Right cardiac atrium (tissue), 5 donors: ENCODE measurements around the gene KRTAP15-1. TPM values are rescaled to one million over a fixed set of nuclear protein-coding genes. Genes with fewer than 3 reads are reported as not detected.
A peak's percentile ranks its signal among the peaks of the same experiment; 100 is the strongest.

Experiments used
- ATAC-seq, 2 donors: fragments of 200-7000 bp; cut with Tn5 transposase; one replicate each; pipeline versions ENCODE4 v1.8.0 to v1.9.1; 2020; ENCODE audit warnings: moderate library complexity in 2 of 2, mild to moderate bottlenecking in 1 of 2
- DNase-seq, 3 donors: peaks; one replicate each; pipeline ENCODE4 v3.0.0-alpha.2; 2020
- H3K27ac ChIP-seq: one replicate; pipeline ENCODE4 v1.5.1; 2013; ENCODE audit warnings: mild to moderate bottlenecking, low read length, control low read depth, moderate library complexity
- H3K27me3 ChIP-seq: one replicate; pipeline ENCODE4 v1.6.1; 2013; ENCODE audit not compliant: control insufficient read depth, insufficient read depth
- H3K4me1 ChIP-seq: one replicate; pipeline ENCODE4 v1.6.1; 2013; ENCODE audit warnings: low read length; ENCODE audit not compliant: control insufficient read depth, insufficient read depth
- H3K4me3 ChIP-seq: one replicate; pipeline ENCODE4 v1.5.1; 2013; ENCODE audit warnings: low read length, control low read depth
- H3K9me3 ChIP-seq: one replicate; pipeline ENCODE4 v1.6.1; 2013; ENCODE audit warnings: low read length; ENCODE audit not compliant: control insufficient read depth
- WGBS: extraction: QIAGEN DNeasy Blood & Tissue Kit; methylation state at CpG from one replicate; pipeline ENCODE4 v1.1.7; 2013; 5-methylcytosine and 5-hydroxymethylcytosine counted together
- intact Hi-C, 4 donors: fragments of 100-400 bp; cut with DNase I; formaldehyde crosslinking; loops; one replicate each; pipeline versions ENCODE4 v1.11.0 to v1.14.0; 2022 to 2023
- polyA plus RNA-seq: library from polyadenylated mRNA; stranded (reverse); fragments of 200-250 nt; gene quantifications from one replicate; pipeline ENCODE4 v1.2.3, GENCODE V29; 2013
- total RNA-seq, 4 donors: library from RNA; stranded (reverse); fragmentation: NEBNext Ultra II Directional; extraction: Animal tissue kit (Norgen Biotek cat#: 25700); gene quantifications; one replicate each; pipeline ENCODE4 v1.2.1, GENCODE V29; 2021
- donor health status: healthy with polysubstance abuse.
- donor health status: DM: no; HTN: yes; CAD: no.
- donor health status: DM: no; HTN: no; CAD: no.
- donor health status: DM: no; HTN: yes; CAD: no; lungs with severe emphysema.
- donor health status: DM: yes; HTN: yes; CAD: no.

KRTAP15-1 gene
- total and polyA plus RNA-seq, 5 donors = not detected

GRCh38 chr21:30443226-30443625 is 3.2 kb downstream of the KRTAP15-1 start:
- H3K27me3 ChIP-seq = no peaks in the 10 kb centered on the region
- no peaks in the 10 kb centered on the region for H3K9me3 ChIP-seq
- DNase-seq (no peak), ATAC-seq (no peak)
- H3K4me1 ChIP-seq = no peaks in the 10 kb centered on the region
- no peak overlapping the region for H3K4me3 ChIP-seq
- intact Hi-C loops = loop anchor here in 2 of 4 donors (5.0 to 10.0 kb wide), 2 partner anchors 289 to 642 kb away; no protein-coding TSS in a partner anchor
- H3K27ac ChIP-seq = no peak overlapping the region

GRCh38 chr21:30444204-30444603 is 4.1 kb downstream of the KRTAP15-1 start:
- Histone ChIP-seq H3K27ac (no peak overlapping the region), H3K27me3 (no peaks in the 10 kb centered on the region), H3K4me3 (no peak overlapping the region), H3K9me3 (no peaks in the 10 kb centered on the region), H3K4me1 (no peaks in the 10 kb centered on the region)
- DNase-seq (no peak), ATAC-seq (peak; percentile 44 to 65)
- 48% methylated on average over 1 of the region's 1 CpG for WGBS
- intact Hi-C loops = loop anchor here in 3 of 4 donors (2.0 to 10.0 kb wide), 3 partner anchors 288 to 641 kb away; no protein-coding TSS in a partner anchor

- no peaks in the 10 kb centered on the region for H3K4me1 ChIP-seq
- H3K27me3 ChIP-seq = no peaks in the 10 kb centered on the region
- 50% methylated on average over 4 of the region's 4 CpGs for WGBS
- no peak overlapping the region for H3K27ac ChIP-seq
- intact Hi-C loops = loop anchor here in 1 of 4 donors (5.0 to 10.0 kb wide), 2 partner anchors 285 to 638 kb away; no protein-coding TSS in a partner anchor
- no peaks in the 10 kb centered on the region for H3K9me3 ChIP-seq
- DNase-seq (no peak), ATAC-seq (no peak)
- no peak overlapping the region for H3K4me3 ChIP-seq
Observed at GRCh38 chr21:30447056-30447455, 7.0 kb downstream of the KRTAP15-1 start.

GRCh38 chr21:30448514-30448913 is 8.4 kb downstream of the KRTAP15-1 start:
- Histone ChIP-seq H3K27me3 (no peaks in the 10 kb centered on the region), H3K9me3 (no peaks in the 10 kb centered on the region), H3K27ac (no peak overlapping the region), H3K4me3 (no peak overlapping the region), H3K4me1 (no peaks in the 10 kb centered on the region)
- 84% methylated on average over 3 of the region's 3 CpGs for whole genome bisulfite sequencing
- no peak for DNase-seq
- intact Hi-C loops = loop anchor here in 1 of 4 donors (5.0 to 10.0 kb wide), 2 partner anchors 284 to 636 kb away; no protein-coding TSS in a partner anchor
- no peak for ATAC-seq

GRCh38 chr21:30463713-30464112 is 23.6 kb downstream of the KRTAP15-1 start:
- 56% methylated on average over 3 of the region's 3 CpGs for WGBS
- no peaks in the 10 kb centered on the region for H3K4me1 ChIP-seq
- H3K27me3 ChIP-seq = no peaks in the 10 kb centered on the region
- H3K9me3 ChIP-seq = no peaks in the 10 kb centered on the region
- intact Hi-C loops = no loop called here
- H3K27ac ChIP-seq = no peak overlapping the region
- no peak overlapping the region for H3K4me3 ChIP-seq
- no peak for ATAC-seq
- DNase-seq = no peak

GRCh38 chr21:30468900-30469714 is 29.0 kb downstream of the KRTAP15-1 start:
- Histone ChIP-seq H3K4me1 (no peaks in the 10 kb centered on the region), H3K9me3 (no peaks in the 10 kb centered on the region), H3K4me3 (no peak overlapping the region), H3K27me3 (no peaks in the 10 kb centered on the region), H3K27ac (no peak overlapping the region)
- ATAC-seq (no peak), DNase-seq (no peak)
- intact Hi-C loops = no loop called here
- 75% methylated on average over 6 of the region's 6 CpGs for WGBS

- Histone ChIP-seq H3K9me3 (no peaks in the 10 kb centered on the region), H3K4me3 (no peak overlapping the region), H3K27ac (no peak overlapping the region), H3K27me3 (no peaks in the 10 kb centered on the region), H3K4me1 (no peaks in the 10 kb centered on the region)
- no peak for DNase-seq
- intact Hi-C loops = no loop called here
- ATAC-seq = no peak
- 26% methylated on average over 3 of the region's 3 CpGs for WGBS
Observed at GRCh38 chr21:30478004-30478403, 37.9 kb downstream of the KRTAP15-1 start.

- intact Hi-C loops = no loop called here
- no peak for DNase-seq
- Histone ChIP-seq H3K27me3 (no peaks in the 10 kb centered on the region), H3K27ac (peak overlapping the region; percentile 42), H3K4me3 (no peak overlapping the region), H3K9me3 (no peaks in the 10 kb centered on the region), H3K4me1 (no peaks in the 10 kb centered on the region)
- ATAC-seq = peak in 1 of 2 donors; percentile 62
- WGBS = 34% methylated on average over 4 of the region's 4 CpGs
Observed at GRCh38 chr21:30479259-30479658, 39.2 kb downstream of the KRTAP15-1 start.

- ATAC-seq = no peak
- WGBS = 86% methylated on average over 7 of the region's 7 CpGs
- intact Hi-C loops = no loop called here
Observed at GRCh38 chr21:30480145-30480544, 40.1 kb downstream of the KRTAP15-1 start, which contains the start of gene KRTAP19-1. Gene KRTAP19-1, minus strand, starts transcription at chr21:30480367. Its CDS starts 50 bp downstream, at chr21:30480317.

GRCh38 chr21:30482130-30482529 is 42.1 kb downstream of the KRTAP15-1 start:
- no peak overlapping the region for H3K4me3 ChIP-seq
- DNase-seq = no peak
- peak; percentile 31 to 61 for ATAC-seq
- H3K27me3 ChIP-seq = no peaks in the 10 kb centered on the region
- intact Hi-C loops = no loop called here
- no peaks in the 10 kb centered on the region for H3K4me1 ChIP-seq
- WGBS = 43% methylated on average over 2 of the region's 2 CpGs
- no peaks in the 10 kb centered on the region for H3K9me3 ChIP-seq
- no peak overlapping the region for H3K27ac ChIP-seq

More at GRCh38 chr21:30480145-30480544, 40.1 kb downstream of the KRTAP15-1 start, which contains the start of gene KRTAP19-1:
- H3K9me3 ChIP-seq = no peaks in the 10 kb centered on the region
- no peak for DNase-seq
- H3K27me3 ChIP-seq = no peaks in the 10 kb centered on the region
- no peak within 1 kb of the TSS for H3K4me3 ChIP-seq
- H3K27ac ChIP-seq = peak within 1 kb of the TSS; percentile 42
- H3K4me1 ChIP-seq = no peaks in the 10 kb centered on the region

GRCh38 chr21:30486180-30486579 is 46.1 kb downstream of the KRTAP15-1 start:
- no peaks in the 10 kb centered on the region for H3K9me3 ChIP-seq
- no peaks in the 10 kb centered on the region for H3K4me1 ChIP-seq
- H3K27ac ChIP-seq = no peak overlapping the region
- H3K27me3 ChIP-seq = no peaks in the 10 kb centered on the region
- DNase-seq = no peak
- H3K4me3 ChIP-seq = no peak overlapping the region
- no peak for ATAC-seq
- WGBS = 55% methylated on average over 2 of the region's 2 CpGs
- intact Hi-C loops = no loop called here
